ENCODE measurements around the gene PIP5K1B. TPM values are rescaled to one million over a fixed set of nuclear protein-coding genes. Genes with fewer than 3 reads are reported as not detected.
"Not testable (repeated sequence)": the region's sequence is repeated elsewhere in the genome, so short reads cannot be mapped to it uniquely, and the experiment has no call there.

PIP5K1B gene
- total and polyA plus RNA-seq, 5 donors = 37.8 to 81.5 (median 67.9) TPM

DNA sequence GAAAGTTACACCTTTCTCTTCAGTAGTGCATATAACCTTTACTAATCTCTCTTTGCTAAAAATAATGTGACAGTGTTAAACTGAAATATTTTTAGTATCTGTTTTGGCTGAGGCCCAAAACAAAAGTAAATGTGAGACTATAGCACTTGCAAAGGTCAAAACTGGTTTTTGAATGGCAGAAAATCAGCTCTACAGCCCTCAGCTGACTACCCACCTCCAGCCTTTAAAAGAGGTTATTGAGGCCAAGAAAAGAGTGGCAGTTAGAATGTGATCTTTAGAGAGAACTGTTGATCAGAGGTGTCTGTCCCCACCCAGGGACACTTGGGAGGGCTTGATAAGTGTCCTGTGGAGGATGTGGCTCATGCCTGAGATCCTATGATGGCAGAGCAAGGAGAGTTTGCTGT lies 278.0 kb downstream of the PIP5K1B start:
- Histone ChIP-seq H3K9me3 (ENCODE audit: control insufficient read depth, low read length) (no peaks in the 10 kb centered on the region), H3K4me3 (ENCODE audit: low read length) (no peak overlapping the region), H3K27ac (ENCODE audit: low read length) (peak overlapping the region; percentile 26), H3K27me3 (ENCODE audit: control insufficient read depth, insufficient read depth) (no peaks in the 10 kb centered on the region), H3K4me1 (ENCODE audit: control insufficient read depth, insufficient read depth, low read length) (peaks cover 4% of the 10 kb centered on the region)
- intact Hi-C loops (cut with DNase I) = no loop called here
- DNase-seq (no peak), ATAC-seq (peak; percentile 46 to 69)

GRCh38 chr9:68983522-68984424 lies 278.7 kb downstream of the PIP5K1B start:
- intact Hi-C loops (cut with DNase I) = no loop called here
- Histone ChIP-seq H3K27ac (ENCODE audit: low read length) (peak overlapping the region; percentile 85), H3K4me3 (ENCODE audit: low read length) (no peak overlapping the region), H3K4me1 (ENCODE audit: control insufficient read depth, insufficient read depth, low read length) (peaks cover 4% of the 10 kb centered on the region), H3K27me3 (ENCODE audit: control insufficient read depth, insufficient read depth) (no peaks in the 10 kb centered on the region), H3K9me3 (ENCODE audit: control insufficient read depth, low read length) (no peaks in the 10 kb centered on the region)
- no peak for ATAC-seq
- no peak for DNase-seq
- 58% methylated on average over 3 of the region's 3 CpGs for WGBS

DNA sequence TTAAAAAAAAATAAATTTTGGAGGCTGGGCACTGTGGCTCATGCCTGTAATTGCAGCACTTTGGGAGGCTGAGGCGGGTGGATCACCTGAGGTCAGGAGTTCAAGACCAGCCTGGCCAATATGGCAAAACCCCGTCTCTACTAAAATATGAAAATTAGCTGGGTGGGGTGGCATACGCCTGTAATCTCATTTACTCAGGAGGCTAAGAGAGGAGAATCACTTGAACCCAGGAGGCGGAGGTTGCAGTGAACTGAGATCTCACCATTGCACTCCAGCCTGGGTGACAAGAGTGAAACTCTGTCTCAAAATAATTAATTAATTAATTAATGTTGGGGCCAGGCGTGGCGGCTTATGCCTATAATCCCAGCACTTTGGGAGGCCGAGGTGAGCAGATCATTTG lies 281.9 kb downstream of the PIP5K1B start:
- H3K9me3 ChIP-seq (ENCODE audit: control insufficient read depth, low read length); intact Hi-C loops (cut with DNase I); H3K4me3 ChIP-seq (ENCODE audit: low read length); H3K27me3 ChIP-seq (ENCODE audit: control insufficient read depth, insufficient read depth); ATAC-seq; DNase-seq; H3K4me1 ChIP-seq (ENCODE audit: control insufficient read depth, insufficient read depth, low read length); H3K27ac ChIP-seq (ENCODE audit: low read length): not testable (repeated sequence)
- WGBS = 96% methylated on average over 7 of the region's 7 CpGs

- Histone ChIP-seq H3K4me1 (ENCODE audit: control insufficient read depth, insufficient read depth, low read length) (no peaks in the 10 kb centered on the region), H3K9me3 (ENCODE audit: control insufficient read depth, low read length) (no peaks in the 10 kb centered on the region), H3K4me3 (ENCODE audit: low read length) (no peak overlapping the region), H3K27me3 (ENCODE audit: control insufficient read depth, insufficient read depth) (no peaks in the 10 kb centered on the region), H3K27ac (ENCODE audit: low read length) (no peak overlapping the region)
- 60% methylated on average over 9 of the region's 9 CpGs for WGBS
- ATAC-seq = peak; percentile 36 to 48
- intact Hi-C loops (cut with DNase I) = loop anchor here in 1 of 4 donors (10.0 kb wide), 2 partner anchors 57 to 287 kb away; partner anchors contain the start of gene PIP5K1B
- DNase-seq = no peak
Observed at GRCh38 chr9:68991457-68991856, 286.4 kb downstream of the PIP5K1B start.

- Histone ChIP-seq H3K4me1 (ENCODE audit: control insufficient read depth, insufficient read depth, low read length) (peaks cover 2% of the 10 kb centered on the region), H3K27ac (ENCODE audit: low read length) (no peak overlapping the region), H3K27me3 (ENCODE audit: control insufficient read depth, insufficient read depth) (no peaks in the 10 kb centered on the region), H3K9me3 (ENCODE audit: control insufficient read depth, low read length) (no peaks in the 10 kb centered on the region), H3K4me3 (ENCODE audit: low read length) (no peak overlapping the region)
- no peak for ATAC-seq
- intact Hi-C loops (cut with DNase I) = loop anchor here in 1 of 4 donors (10.0 kb wide), 2 partner anchors 61 to 291 kb away; partner anchors contain the start of gene PIP5K1B
- WGBS = 54% methylated on average over 3 of the region's 3 CpGs
- DNase-seq = no peak
Observed at GRCh38 chr9:68995776-68996175, 290.7 kb downstream of the PIP5K1B start.

GRCh38 chr9:68996462-68996861 lies 291.4 kb downstream of the PIP5K1B start:
- H3K9me3 ChIP-seq (ENCODE audit: control insufficient read depth, low read length) = no peaks in the 10 kb centered on the region
- WGBS = 74% methylated on average over 5 of the region's 5 CpGs
- no peaks in the 10 kb centered on the region for H3K27me3 ChIP-seq (ENCODE audit: control insufficient read depth, insufficient read depth)
- peaks cover 2% of the 10 kb centered on the region for H3K4me1 ChIP-seq (ENCODE audit: control insufficient read depth, insufficient read depth, low read length)
- H3K27ac ChIP-seq (ENCODE audit: low read length) = no peak overlapping the region
- ATAC-seq = no peak
- no peak overlapping the region for H3K4me3 ChIP-seq (ENCODE audit: low read length)
- no peak for DNase-seq
- intact Hi-C loops (cut with DNase I) = loop anchor here in 1 of 4 donors (10.0 kb wide), 2 partner anchors 62 to 292 kb away; partner anchors contain the start of gene PIP5K1B

GRCh38 chr9:68997666-68998065 lies 292.6 kb downstream of the PIP5K1B start:
- Histone ChIP-seq H3K27me3 (ENCODE audit: control insufficient read depth, insufficient read depth) (no peaks in the 10 kb centered on the region), H3K27ac (ENCODE audit: low read length) (no peak overlapping the region), H3K4me1 (ENCODE audit: control insufficient read depth, insufficient read depth, low read length) (peaks cover 2% of the 10 kb centered on the region), H3K9me3 (ENCODE audit: control insufficient read depth, low read length) (no peaks in the 10 kb centered on the region), H3K4me3 (ENCODE audit: low read length) (no peak overlapping the region)
- intact Hi-C loops (cut with DNase I) = loop anchor here in 1 of 4 donors (10.0 kb wide), 2 partner anchors 63 to 293 kb away; partner anchors contain the start of gene PIP5K1B
- no peak for DNase-seq
- no peak for ATAC-seq
- 77% methylated on average over 3 of the region's 3 CpGs for WGBS

GRCh38 chr9:68998385-68998784 lies 293.3 kb downstream of the PIP5K1B start:
- intact Hi-C loops (cut with DNase I) = loop anchor here in 1 of 4 donors (10.0 kb wide), 2 partner anchors 64 to 294 kb away; partner anchors contain the start of gene PIP5K1B
- peak in 1 of 2 donors; percentile 7 for ATAC-seq

DNA sequence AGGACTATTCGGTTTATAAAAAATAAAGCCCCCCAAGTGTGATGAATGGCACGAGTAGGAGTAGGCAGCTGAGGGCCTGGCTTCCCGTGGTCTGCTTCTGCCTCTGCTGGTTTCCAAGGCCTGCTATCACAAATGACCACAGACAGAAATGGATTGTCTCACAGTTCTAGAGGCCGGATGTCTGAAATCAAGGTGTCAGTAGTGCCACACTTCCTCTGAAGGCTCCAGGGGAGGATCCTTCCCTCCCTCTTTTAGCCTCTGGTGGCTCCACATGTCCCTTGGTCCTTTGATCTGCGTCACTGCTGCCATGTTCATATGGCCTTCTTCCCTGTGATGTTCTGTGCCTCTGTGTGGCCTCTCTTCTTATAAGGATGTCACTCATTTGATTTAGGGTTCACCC lies 293.8 kb downstream of the PIP5K1B start:
- DNase-seq (no peak), ATAC-seq (peak in 1 of 2 donors; percentile 10)
- H3K27me3 ChIP-seq (ENCODE audit: control insufficient read depth, insufficient read depth) = no peaks in the 10 kb centered on the region
- intact Hi-C loops (cut with DNase I) = loop anchor here in 1 of 4 donors (10.0 kb wide), 2 partner anchors 64 to 294 kb away; partner anchors contain the start of gene PIP5K1B
- peak overlapping the region; percentile 61 for H3K27ac ChIP-seq (ENCODE audit: low read length)
- peaks cover 2% of the 10 kb centered on the region for H3K4me1 ChIP-seq (ENCODE audit: control insufficient read depth, insufficient read depth, low read length)
- H3K4me3 ChIP-seq (ENCODE audit: low read length) = no peak overlapping the region
- WGBS = 47% methylated on average over 5 of the region's 5 CpGs
- no peaks in the 10 kb centered on the region for H3K9me3 ChIP-seq (ENCODE audit: control insufficient read depth, low read length)

More at GRCh38 chr9:68998385-68998784, 293.3 kb downstream of the PIP5K1B start:
- Histone ChIP-seq H3K4me1 (ENCODE audit: control insufficient read depth, insufficient read depth, low read length) (peaks cover 2% of the 10 kb centered on the region), H3K4me3 (ENCODE audit: low read length) (no peak overlapping the region), H3K27me3 (ENCODE audit: control insufficient read depth, insufficient read depth) (no peaks in the 10 kb centered on the region), H3K27ac (ENCODE audit: low read length) (peak overlapping the region; percentile 61), H3K9me3 (ENCODE audit: control insufficient read depth, low read length) (no peaks in the 10 kb centered on the region)
- WGBS = 40% methylated on average over 4 of the region's 4 CpGs
- no peak for DNase-seq

DNA sequence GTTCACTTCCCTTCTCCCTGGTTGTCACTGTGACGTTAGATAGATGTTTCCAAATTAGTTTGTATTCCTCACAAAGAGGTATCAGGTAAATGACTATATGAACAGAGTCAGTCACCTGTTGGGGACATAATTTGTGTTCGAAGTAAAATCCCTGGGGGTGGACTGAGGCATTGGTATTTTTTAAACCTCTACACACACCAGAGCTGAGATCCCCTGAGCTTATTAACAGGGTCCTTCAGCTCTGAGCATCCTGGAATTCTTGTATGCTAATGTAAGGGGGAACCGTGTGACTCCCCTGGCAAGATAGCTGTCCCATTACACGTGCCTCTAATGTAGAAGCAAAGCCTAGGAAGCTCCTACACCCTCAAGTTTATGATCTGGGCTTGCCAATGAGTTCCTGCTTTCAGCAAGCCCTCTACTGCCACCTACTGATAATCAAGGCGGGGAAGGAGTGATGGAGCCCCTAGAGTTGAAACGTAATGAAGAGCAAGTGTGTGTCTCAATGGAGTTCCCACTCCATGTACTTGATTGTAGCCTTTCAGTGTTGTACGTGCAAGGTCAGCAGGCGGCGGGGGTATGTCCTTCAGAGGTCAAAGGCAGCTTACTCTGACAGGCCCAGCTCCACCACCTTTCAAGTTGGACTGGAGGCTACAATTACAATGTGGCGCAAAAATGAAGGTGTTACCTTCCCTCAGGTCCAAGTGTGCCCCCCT lies 294.5 kb downstream of the PIP5K1B start:
- 32% methylated on average over 10 of the region's 10 CpGs for WGBS
- H3K27ac ChIP-seq (ENCODE audit: low read length) = no peak overlapping the region
- no peaks in the 10 kb centered on the region for H3K27me3 ChIP-seq (ENCODE audit: control insufficient read depth, insufficient read depth)
- H3K4me3 ChIP-seq (ENCODE audit: low read length) = no peak overlapping the region
- ATAC-seq (peak; percentile 90), DNase-seq (peak; percentile 54 to 67 (median 62))
- peaks cover 2% of the 10 kb centered on the region for H3K4me1 ChIP-seq (ENCODE audit: control insufficient read depth, insufficient read depth, low read length)
- no peaks in the 10 kb centered on the region for H3K9me3 ChIP-seq (ENCODE audit: control insufficient read depth, low read length)
- intact Hi-C loops (cut with DNase I) = loop anchor here in 3 of 4 donors (5.0 to 10.0 kb wide), 4 partner anchors 65 to 417 kb away; partner anchors contain the start of gene PIP5K1B (in 1 of the 3)
